Measurements from ENCODE around the gene CCL26. TPM values are rescaled to one million over a fixed set of nuclear protein-coding genes. Genes with fewer than 3 reads are reported as not detected.

CCL26 gene
- total and polyA plus RNA-seq, 7 donors: 0.27 to 0.34 TPM; not detected in 5

DNA sequence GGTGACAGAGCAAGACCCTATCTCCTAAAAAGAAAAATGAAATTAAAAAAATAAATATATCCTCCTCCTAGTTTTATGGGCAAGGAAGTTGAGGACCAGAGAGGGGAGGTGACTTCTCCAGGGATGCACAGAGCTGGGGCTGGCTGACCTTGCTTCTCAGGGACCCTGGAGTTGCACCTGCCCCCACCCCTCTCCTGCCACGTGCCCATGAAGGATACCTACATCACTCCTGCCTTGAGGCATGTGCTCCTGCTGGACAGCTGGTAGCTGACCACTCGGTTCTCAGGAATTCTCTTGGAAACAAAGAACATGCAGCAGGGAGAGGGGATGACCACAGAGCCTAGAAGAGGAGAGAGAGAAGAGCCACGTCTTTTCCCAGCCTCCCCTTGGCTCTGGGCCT, 41.1 kb upstream of the CCL26 start:
- intact Hi-C loops (cut with DNase I): no loop called here
- DNase-seq (no peak), ATAC-seq (no peak)
- no peak for TF ChIP-seq CTCF (IDR thresholded peaks at IDR 0.05)
- Histone ChIP-seq H3K4me1 (no peaks in the 10 kb centered on the region), H3K27ac (no peak overlapping the region), H3K4me3 (no peak overlapping the region), H3K27me3 (ENCODE audit: insufficient read depth in 3 of 3, low read length in 2 of 3) (peaks cover 0 to 3% (median 0%) of the 10 kb centered on the region in 3 donors), H3K9me3 (no peaks in the 10 kb centered on the region), H3K36me3 (ENCODE audit: insufficient read depth in 1 of 2, low read depth in 1 of 2) (no peaks in the 10 kb centered on the region)
- WGBS, 3 donors: 38 to 46% (median 42%) methylated on average over 3 of the region's 3 CpGs

GRCh38 chr7:75811894-75812678, 40.1 kb upstream of the CCL26 start:
- H3K9me3 ChIP-seq: peaks cover 6% of the 10 kb centered on the region
- no peak for TF ChIP-seq CTCF (IDR thresholded peaks at IDR 0.05)
- H3K4me1 ChIP-seq: no peaks in the 10 kb centered on the region
- intact Hi-C loops (cut with DNase I): loop anchor here in 1 of 2 donors (2.0 kb wide), 1 partner anchor 25 kb away; no protein-coding TSS in a partner anchor
- no peak overlapping the region for H3K27ac ChIP-seq
- no peaks in the 10 kb centered on the region for H3K36me3 ChIP-seq (ENCODE audit: insufficient read depth in 1 of 2, low read depth in 1 of 2)
- H3K27me3 ChIP-seq (ENCODE audit: insufficient read depth in 3 of 3, low read length in 2 of 3): peaks cover 0 to 4% (median 0%) of the 10 kb centered on the region in 3 donors
- no peak overlapping the region for H3K4me3 ChIP-seq
- WGBS, 3 donors: 83 to 91% (median 85%) methylated on average over 11 of the region's 11 CpGs
- ATAC-seq (no peak), DNase-seq (no peak)

GRCh38 chr7:75809396-75809795, 37.4 kb upstream of the CCL26 start:
- 31 to 49% (median 35%) methylated on average over 6 of the region's 6 CpGs for WGBS, 3 donors
- H3K36me3 ChIP-seq (ENCODE audit: insufficient read depth in 1 of 2, low read depth in 1 of 2): no peaks in the 10 kb centered on the region
- no peaks in the 10 kb centered on the region for H3K4me1 ChIP-seq
- peaks cover 0 to 5% (median 0%) of the 10 kb centered on the region in 3 donors for H3K27me3 ChIP-seq (ENCODE audit: insufficient read depth in 3 of 3, low read length in 2 of 3)
- no peak overlapping the region for H3K27ac ChIP-seq
- intact Hi-C loops (cut with DNase I): no loop called here
- no peak for DNase-seq
- H3K9me3 ChIP-seq: peaks cover 14% of the 10 kb centered on the region
- no peak overlapping the region for H3K4me3 ChIP-seq
- no peak for ATAC-seq
- TF ChIP-seq CTCF (IDR thresholded peaks at IDR 0.05): no peak

GRCh38 chr7:75808106-75808505, 36.1 kb upstream of the CCL26 start:
- H3K27ac ChIP-seq: no peak overlapping the region
- no peaks in the 10 kb centered on the region for H3K36me3 ChIP-seq (ENCODE audit: insufficient read depth in 1 of 2, low read depth in 1 of 2)
- DNase-seq: no peak
- peaks cover 0 to 5% (median 2%) of the 10 kb centered on the region in 3 donors for H3K27me3 ChIP-seq (ENCODE audit: insufficient read depth in 3 of 3, low read length in 2 of 3)
- 35 to 40% (median 40%) methylated on average over 6 of the region's 6 CpGs for WGBS, 3 donors
- H3K4me3 ChIP-seq: no peak overlapping the region
- intact Hi-C loops (cut with DNase I): no loop called here
- no peak for ATAC-seq
- no peaks in the 10 kb centered on the region for H3K4me1 ChIP-seq
- no peak for TF ChIP-seq CTCF (IDR thresholded peaks at IDR 0.05)
- H3K9me3 ChIP-seq: peaks cover 14% of the 10 kb centered on the region

Measured in psoas muscle (tissue), 8 donors.